Uterus (tissue), 4 donors: ENCODE results near the gene GSTM3. TPM values are rescaled to one million over a fixed set of nuclear protein-coding genes. Genes with fewer than 3 reads are reported as not detected.
"Not testable (repeated sequence)": the region's sequence is repeated elsewhere in the genome, so short reads cannot be mapped to it uniquely, and the experiment has no call there.

Experiments
- DNase-seq, 2 donors: peaks; one replicate each; pipeline ENCODE4 v3.0.0-alpha.2; 2019 to 2020
- H3K27ac ChIP-seq, 2 donors: fragments of 200-600 bp; sonication (generic); 1 replicate in 1 of 2; 2 replicates in 1 of 2; pipeline ENCODE4 v1.5.1; 2016 to 2018
- H3K27me3 ChIP-seq, 2 donors: fragments of 200-600 bp; sonication (generic); one replicate each; pipeline ENCODE4 v1.5.1; 2018 to 2019; ENCODE audit warnings: control low read depth in 1 of 2
- H3K36me3 ChIP-seq, 2 donors: fragments of 200-600 bp; sonication (generic); one replicate each; pipeline ENCODE4 v1.5.1; 2019; ENCODE audit warnings: control low read depth in 1 of 2
- H3K4me1 ChIP-seq, 2 donors: fragments of 200-600 bp; sonication (generic); one replicate each; pipeline ENCODE4 v1.5.1; 2018 to 2019; ENCODE audit warnings: control low read depth in 1 of 2
- H3K4me3 ChIP-seq, 2 donors: fragments of 200-600 bp; sonication (generic); 1 replicate in 1 of 2; 2 replicates in 1 of 2; pipeline ENCODE4 v1.5.1; 2018 to 2019; ENCODE audit warnings: mild to moderate bottlenecking in 1 of 2
- H3K9me3 ChIP-seq, 2 donors: fragments of 200-600 bp; sonication (generic); one replicate each; pipeline ENCODE4 v1.5.1; 2019; ENCODE audit warnings: control low read depth in 1 of 2
- POLR2A ChIP-seq, 2 donors: fragments of 450-650 bp; IDR thresholded peaks; one replicate each; pipeline ENCODE4 v1.6.1; 2016; ENCODE audit warnings: antibody characterized with exemption in 2 of 2, mild to moderate bottlenecking in 1 of 2, moderate library complexity in 1 of 2
- intact Hi-C: fragments of 100-400 bp; cut with DNase I; formaldehyde crosslinking; loops from one replicate; pipeline ENCODE4 v1.15.1; 2023; ENCODE audit warnings: low total_unique reads
- total RNA-seq, 4 donors: library from RNA; depleted of rRNA in 3 of 4; stranded (reverse); fragments of >200 nt in 3 of 4; gene quantifications; one replicate each; pipeline versions ENCODE4 v1.1.0 to v1.2.4, GENCODE V29; 2014 to 2023
- TF ChIP-seq, protein P1 (sequence below), 4 experiments: fragments of 200-600 bp in 2 of 4; fragments of 450-650 bp in 2 of 4; sonication (generic) in 2 of 4; IDR thresholded peaks; one replicate each; pipeline ENCODE4 v1.5.1; 2016 to 2019; ENCODE audit warnings: antibody characterized with exemption in 4 of 4, mild to moderate bottlenecking in 2 of 4, moderate library complexity in 1 of 4
- donor health status: DM: yes; HTN: yes; CAD: no.

GSTM3 gene
- total RNA-seq, 4 donors from 2014 or later, result 39.1 to 104 (median 61.0) TPM

DNA sequence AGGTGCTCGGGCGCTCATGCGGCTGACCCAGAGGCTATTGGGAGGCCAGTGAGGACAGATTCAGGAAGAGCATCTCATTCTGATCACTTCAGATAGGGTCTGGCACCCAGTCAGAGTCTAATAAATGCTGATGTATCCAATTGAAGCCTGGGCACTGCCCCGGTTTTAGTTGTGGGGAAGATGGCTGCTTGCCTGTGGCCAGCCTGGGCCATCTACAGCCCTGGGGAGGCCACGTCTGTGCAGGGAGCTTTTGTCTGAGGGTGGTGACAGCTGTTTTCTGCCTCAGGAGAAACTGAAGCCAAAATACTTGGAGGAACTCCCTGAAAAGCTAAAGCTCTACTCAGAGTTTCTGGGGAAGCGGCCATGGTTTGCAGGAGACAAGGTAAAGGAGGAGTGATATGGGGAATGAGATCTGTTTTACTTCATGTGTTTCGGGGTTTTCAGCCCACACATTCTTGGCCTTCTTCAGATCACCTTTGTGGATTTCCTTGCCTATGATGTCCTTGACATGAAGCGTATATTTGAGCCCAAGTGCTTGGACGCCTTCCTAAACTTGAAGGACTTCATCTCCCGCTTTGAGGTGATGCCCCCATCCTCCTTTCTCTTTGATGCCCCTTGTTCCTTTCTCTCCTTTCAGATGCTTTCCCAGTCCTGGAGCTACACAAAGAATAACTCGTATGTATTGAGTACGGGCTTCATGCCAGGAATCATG lies 26.0 kb downstream of the GSTM3 start:
- Histone ChIP-seq H3K9me3 (no peaks in the 10 kb centered on the region), H3K36me3 (no peaks in the 10 kb centered on the region), H3K27ac (no peak overlapping the region), H3K4me3 (no peak overlapping the region), H3K27me3 (no peaks in the 10 kb centered on the region), H3K4me1 (peaks cover 0 to 3% of the 10 kb centered on the region in 2 donors)
- TF ChIP-seq, protein P1, sequence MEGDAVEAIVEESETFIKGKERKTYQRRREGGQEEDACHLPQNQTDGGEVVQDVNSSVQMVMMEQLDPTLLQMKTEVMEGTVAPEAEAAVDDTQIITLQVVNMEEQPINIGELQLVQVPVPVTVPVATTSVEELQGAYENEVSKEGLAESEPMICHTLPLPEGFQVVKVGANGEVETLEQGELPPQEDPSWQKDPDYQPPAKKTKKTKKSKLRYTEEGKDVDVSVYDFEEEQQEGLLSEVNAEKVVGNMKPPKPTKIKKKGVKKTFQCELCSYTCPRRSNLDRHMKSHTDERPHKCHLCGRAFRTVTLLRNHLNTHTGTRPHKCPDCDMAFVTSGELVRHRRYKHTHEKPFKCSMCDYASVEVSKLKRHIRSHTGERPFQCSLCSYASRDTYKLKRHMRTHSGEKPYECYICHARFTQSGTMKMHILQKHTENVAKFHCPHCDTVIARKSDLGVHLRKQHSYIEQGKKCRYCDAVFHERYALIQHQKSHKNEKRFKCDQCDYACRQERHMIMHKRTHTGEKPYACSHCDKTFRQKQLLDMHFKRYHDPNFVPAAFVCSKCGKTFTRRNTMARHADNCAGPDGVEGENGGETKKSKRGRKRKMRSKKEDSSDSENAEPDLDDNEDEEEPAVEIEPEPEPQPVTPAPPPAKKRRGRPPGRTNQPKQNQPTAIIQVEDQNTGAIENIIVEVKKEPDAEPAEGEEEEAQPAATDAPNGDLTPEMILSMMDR (IDR thresholded peaks at IDR 0.05), result no peak
- TF ChIP-seq POLR2A (IDR thresholded peaks at IDR 0.05), result no peak
- intact Hi-C loops, result no loop called here
- DNase-seq, result no peak

DNA sequence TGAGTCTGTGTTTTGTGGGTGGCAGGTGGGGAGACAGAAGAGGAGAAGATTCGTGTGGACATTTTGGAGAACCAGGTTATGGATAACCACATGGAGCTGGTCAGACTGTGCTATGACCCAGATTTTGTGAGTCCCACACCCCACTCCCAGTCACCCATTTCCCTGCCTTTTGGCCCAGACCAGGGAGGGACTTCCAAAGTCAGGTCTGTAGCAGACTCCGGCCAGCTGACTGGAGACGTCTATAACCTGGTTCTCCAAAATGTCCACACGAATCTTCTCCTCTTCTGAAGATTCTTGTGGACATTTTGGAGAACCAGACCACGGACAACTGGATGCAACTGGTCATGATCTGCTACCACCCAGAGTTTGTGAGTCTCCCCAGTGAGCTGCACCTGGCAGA lies 27.2 kb downstream of the GSTM3 start:
- Histone ChIP-seq H3K9me3 (no peaks in the 10 kb centered on the region), H3K27me3 (no peaks in the 10 kb centered on the region), H3K36me3 (no peaks in the 10 kb centered on the region), H3K4me1 (peaks cover 0 to 3% of the 10 kb centered on the region in 2 donors), H3K4me3 (no peak overlapping the region), H3K27ac (no peak overlapping the region)
- no peak for TF ChIP-seq POLR2A (IDR thresholded peaks at IDR 0.05)
- TF ChIP-seq, protein P1 (IDR thresholded peaks at IDR 0.05), result no peak
- no peak for DNase-seq
- intact Hi-C loops, result no loop called here

DNA sequence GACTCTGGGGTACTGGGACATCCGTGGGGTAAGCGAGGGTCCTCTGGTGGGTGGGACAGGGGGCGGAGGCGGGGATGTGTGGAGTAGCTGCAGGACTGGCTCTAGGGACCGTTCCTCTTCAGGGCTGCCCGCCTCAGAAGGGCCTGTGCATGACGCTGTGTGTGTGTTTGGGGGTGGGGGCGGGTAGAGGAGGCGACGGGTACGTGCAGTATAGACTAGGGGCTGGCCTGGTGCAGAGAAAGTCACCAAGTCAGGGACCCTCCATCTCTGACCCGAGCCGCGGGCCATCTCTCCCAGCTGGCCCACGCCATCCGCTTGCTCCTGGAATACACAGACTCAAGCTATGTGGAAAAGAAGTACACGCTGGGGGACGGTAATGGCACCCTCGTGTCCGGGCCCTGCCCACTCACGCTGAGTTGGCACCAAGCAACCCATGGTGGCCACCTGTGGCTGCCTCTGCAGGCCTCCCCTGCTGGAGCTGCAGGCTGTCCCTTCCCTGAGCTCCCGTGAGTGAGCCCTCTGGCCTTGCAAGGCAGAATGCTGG lies 28.4 kb downstream of the GSTM3 start:
- no peak for TF ChIP-seq POLR2A (IDR thresholded peaks at IDR 0.05)
- TF ChIP-seq, protein P1 (IDR thresholded peaks at IDR 0.05), result no peak
- peak overlapping the region; percentile 27 to 78 for H3K27ac ChIP-seq
- H3K9me3 ChIP-seq, result no peaks in the 10 kb centered on the region
- intact Hi-C loops, result no loop called here
- H3K4me3 ChIP-seq, result peak overlapping the region; percentile 28 to 46
- DNase-seq, result no peak
- no peaks in the 10 kb centered on the region for H3K27me3 ChIP-seq
- H3K4me1 ChIP-seq, result peaks cover 0 to 3% of the 10 kb centered on the region in 2 donors
- H3K36me3 ChIP-seq, result no peaks in the 10 kb centered on the region

DNA sequence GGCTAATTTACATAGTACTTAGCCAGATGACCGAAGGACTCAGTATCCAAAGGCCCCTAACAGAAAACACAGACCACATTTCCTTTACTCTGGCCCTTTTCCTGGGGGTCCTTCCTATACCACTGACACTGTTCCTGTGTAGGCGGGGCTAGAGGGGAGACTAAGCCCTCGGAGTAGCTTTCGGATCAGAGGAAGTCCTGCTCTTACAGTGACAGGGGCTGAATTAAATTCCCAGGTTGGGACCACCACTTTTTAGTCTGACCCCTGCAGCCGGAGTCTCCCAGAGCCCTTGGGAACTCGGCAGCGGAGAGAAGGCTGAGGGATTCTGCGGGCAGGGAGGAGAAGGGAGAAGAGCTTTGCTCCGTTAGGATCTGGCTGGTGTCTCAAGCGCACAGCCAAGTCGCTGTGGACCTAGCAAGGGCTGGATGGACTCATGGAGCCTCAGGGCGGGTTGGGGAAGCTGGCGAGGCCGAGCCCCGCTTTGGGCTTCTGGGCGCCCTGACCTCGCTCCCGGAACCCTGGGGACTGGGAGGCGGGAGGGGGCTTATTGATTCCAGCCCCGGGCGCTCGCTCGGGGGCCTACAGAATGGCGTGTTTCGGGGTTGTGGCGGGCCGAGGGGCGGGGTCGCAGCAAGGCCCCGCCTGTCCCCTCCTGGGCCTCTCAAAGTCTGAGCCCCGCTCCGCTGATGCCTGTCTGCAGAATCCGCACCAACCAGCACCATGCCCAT lies 29.1 kb downstream of the GSTM3 start, which contains the start of gene GSTM5:
TSS of gene GSTM5 (plus strand) at position 659 of the 728 bp plus-strand sequence. CDS start at position 721, 62 bp downstream.
- H3K36me3 ChIP-seq, H3K27me3 ChIP-seq, intact Hi-C loops, H3K4me1 ChIP-seq, H3K9me3 ChIP-seq: not testable (repeated sequence)
- Histone ChIP-seq H3K4me3 (peak within 1 kb of the TSS; percentile 28 to 46), H3K27ac (peak within 1 kb of the TSS; percentile 27 to 78)
- peak in 1 of 2 donors; percentile 35 for TF ChIP-seq POLR2A (IDR thresholded peaks at IDR 0.05)
- DNase-seq, result peak in 1 of 2 donors; percentile 60

DNA sequence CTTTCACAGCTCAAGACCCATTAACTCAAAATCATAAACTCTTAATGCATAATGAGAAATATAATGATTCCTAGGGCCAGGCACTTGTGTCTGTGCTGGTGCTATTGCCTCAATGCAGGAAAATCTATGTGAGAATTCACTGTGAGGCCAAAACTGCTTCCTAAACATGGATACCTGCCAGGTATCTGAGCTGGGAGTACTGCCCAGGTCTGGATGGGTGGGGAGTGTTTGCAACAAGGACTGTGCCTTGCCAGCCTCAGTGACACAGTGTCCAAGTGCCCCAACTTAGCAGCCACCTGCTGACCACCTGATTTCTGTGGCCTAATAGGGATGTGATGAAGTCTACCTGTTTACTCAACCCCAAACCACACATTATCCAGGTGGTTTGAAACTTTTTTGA lies 31.0 kb downstream of the GSTM3 start:
- H3K4me3 ChIP-seq, H3K36me3 ChIP-seq, DNase-seq, intact Hi-C loops, H3K9me3 ChIP-seq, H3K27ac ChIP-seq, H3K27me3 ChIP-seq, H3K4me1 ChIP-seq: not testable (repeated sequence)

DNA sequence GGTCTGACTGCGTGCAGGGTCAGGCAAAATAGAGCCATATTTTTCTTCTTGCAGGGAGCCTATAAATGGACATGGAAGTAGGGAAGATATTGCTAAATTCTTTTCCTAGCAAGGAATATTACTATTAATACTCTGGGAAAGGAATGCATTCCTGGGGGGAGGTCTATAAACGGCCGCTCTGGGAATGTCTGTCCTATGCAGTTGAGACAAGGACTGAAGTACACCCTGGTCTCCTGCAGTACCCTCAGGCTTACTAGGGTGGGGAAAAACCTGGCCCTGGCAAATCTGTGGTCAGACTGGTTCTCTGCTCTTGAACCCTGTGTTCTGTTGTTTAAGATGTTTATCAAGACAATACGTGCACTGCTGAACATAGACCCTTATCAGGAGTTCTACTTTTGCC lies 31.9 kb downstream of the GSTM3 start:
- H3K4me3 ChIP-seq, H3K27ac ChIP-seq, H3K27me3 ChIP-seq, DNase-seq, intact Hi-C loops, H3K4me1 ChIP-seq, H3K36me3 ChIP-seq, H3K9me3 ChIP-seq: not testable (repeated sequence)
